Trophoblast cell (in vitro differentiated cells and primary cell): ENCODE data around the gene RADIL.
"Not testable (repeated sequence)": the region's sequence is repeated elsewhere in the genome, so short reads cannot be mapped to it uniquely, and the experiment has no call there.

Experiments used
- DNase-seq, 2 donors: peaks; one replicate each; pipeline ENCODE4 v3.0.0-alpha.2; 2016
- H2AFZ ChIP-seq: 2 replicates; pipeline ENCODE4 v1.6.1; 2013; ENCODE audit warnings: low read length, moderate library complexity, mild to moderate bottlenecking; ENCODE audit not compliant: insufficient read depth, poor library complexity
- H2AK5ac ChIP-seq: 2 replicates; pipeline ENCODE4 v1.6.1; 2013; ENCODE audit warnings: mild to moderate bottlenecking, low read length
- H2BK120ac ChIP-seq: 2 replicates; pipeline ENCODE4 v1.6.1; 2013; ENCODE audit warnings: low read length, mild to moderate bottlenecking, moderate library complexity; ENCODE audit not compliant: insufficient read depth, poor library complexity
- H2BK12ac ChIP-seq: 2 replicates; pipeline ENCODE4 v1.6.1; 2013; ENCODE audit warnings: mild to moderate bottlenecking, low read length, moderate library complexity
- H2BK5ac ChIP-seq: 2 replicates; pipeline ENCODE4 v1.6.1; 2013; ENCODE audit warnings: low read length, low read depth, moderate library complexity, mild to moderate bottlenecking; ENCODE audit not compliant: poor library complexity
- H3K14ac ChIP-seq: 2 replicates; pipeline ENCODE4 v1.6.1; 2013; ENCODE audit warnings: mild to moderate bottlenecking, low read length
- H3K18ac ChIP-seq: 2 replicates; pipeline ENCODE4 v1.6.1; 2013; ENCODE audit warnings: mild to moderate bottlenecking, low read length
- H3K23ac ChIP-seq: 2 replicates; pipeline ENCODE4 v1.6.1; 2013; ENCODE audit warnings: low read length
- H3K27ac ChIP-seq: 2 replicates; pipeline ENCODE4 v1.5.1; 2013; ENCODE audit warnings: low read depth, mild to moderate bottlenecking, inconsistent platforms, low read length, moderate library complexity
- H3K27me3 ChIP-seq: 2 replicates; pipeline ENCODE4 v1.6.1; 2013; ENCODE audit warnings: inconsistent platforms, mild to moderate bottlenecking, low read length, moderate library complexity; ENCODE audit not compliant: insufficient read depth
- H3K36me3 ChIP-seq, 2 experiments: 1 replicate in 1 of 2; 2 replicates in 1 of 2; pipeline ENCODE4 v1.6.1; 2013; ENCODE audit warnings: low read length in 2 of 2, mild to moderate bottlenecking in 2 of 2, moderate library complexity in 1 of 2; ENCODE audit not compliant: insufficient read depth in 2 of 2, control insufficient read depth in 1 of 2
- H3K4ac ChIP-seq: 2 replicates; pipeline ENCODE4 v1.6.1; 2013; ENCODE audit warnings: low read depth, mild to moderate bottlenecking, low read length, moderate library complexity
- H3K4me1 ChIP-seq, 2 experiments: 1 replicate in 1 of 2; 2 replicates in 1 of 2; pipeline ENCODE4 v1.6.1; 2013; ENCODE audit warnings: low read length in 2 of 2, mild to moderate bottlenecking in 2 of 2, moderate library complexity in 1 of 2; ENCODE audit not compliant: insufficient read depth in 2 of 2, control insufficient read depth in 1 of 2
- H3K4me2 ChIP-seq: 2 replicates; pipeline ENCODE4 v1.6.1; 2013; ENCODE audit warnings: inconsistent platforms, mild to moderate bottlenecking, low read length, moderate library complexity
- H3K4me3 ChIP-seq: 2 replicates; pipeline ENCODE4 v1.5.1; 2013; ENCODE audit warnings: mild to moderate bottlenecking, low read depth, low read length, inconsistent platforms
- H3K79me1 ChIP-seq: one replicate; pipeline ENCODE4 v1.6.1; 2013; ENCODE audit warnings: low read length
- H3K79me2 ChIP-seq: 2 replicates; pipeline ENCODE4 v1.6.1; 2013; ENCODE audit warnings: low read length, mild to moderate bottlenecking; ENCODE audit not compliant: control insufficient read depth, insufficient read depth, poor library complexity
- H3K9ac ChIP-seq: 2 replicates; pipeline ENCODE4 v1.6.1; 2013; ENCODE audit warnings: mild to moderate bottlenecking, low read length
- H3K9me3 ChIP-seq: 2 replicates; pipeline ENCODE4 v1.6.1; 2013; ENCODE audit warnings: low read depth, mild to moderate bottlenecking, control low read depth, inconsistent platforms, low read length; ENCODE audit not compliant: insufficient read depth
- H4K12ac ChIP-seq: 2 replicates; pipeline ENCODE4 v1.6.1; 2013; ENCODE audit warnings: low read depth, mild to moderate bottlenecking, low read length, moderate library complexity
- H4K8ac ChIP-seq: 2 replicates; pipeline ENCODE4 v1.6.1; 2013; ENCODE audit warnings: low read depth, mild to moderate bottlenecking, low read length, moderate library complexity
- H4K91ac ChIP-seq: one replicate; pipeline ENCODE4 v1.6.1; 2013; ENCODE audit warnings: low read depth, mild to moderate bottlenecking, low read length, moderate library complexity
- WGBS: extraction: QIAGEN DNeasy Blood & Tissue Kit; methylation state at CpG from one replicate; pipeline ENCODE4 v1.1.7; 2013; ENCODE audit warnings: missing lambda C conversion rate; ENCODE audit not compliant: insufficient read length, insufficient coverage; ENCODE audit errors: extremely low coverage; 5-methylcytosine and 5-hydroxymethylcytosine counted together

The RADIL gene

DNA sequence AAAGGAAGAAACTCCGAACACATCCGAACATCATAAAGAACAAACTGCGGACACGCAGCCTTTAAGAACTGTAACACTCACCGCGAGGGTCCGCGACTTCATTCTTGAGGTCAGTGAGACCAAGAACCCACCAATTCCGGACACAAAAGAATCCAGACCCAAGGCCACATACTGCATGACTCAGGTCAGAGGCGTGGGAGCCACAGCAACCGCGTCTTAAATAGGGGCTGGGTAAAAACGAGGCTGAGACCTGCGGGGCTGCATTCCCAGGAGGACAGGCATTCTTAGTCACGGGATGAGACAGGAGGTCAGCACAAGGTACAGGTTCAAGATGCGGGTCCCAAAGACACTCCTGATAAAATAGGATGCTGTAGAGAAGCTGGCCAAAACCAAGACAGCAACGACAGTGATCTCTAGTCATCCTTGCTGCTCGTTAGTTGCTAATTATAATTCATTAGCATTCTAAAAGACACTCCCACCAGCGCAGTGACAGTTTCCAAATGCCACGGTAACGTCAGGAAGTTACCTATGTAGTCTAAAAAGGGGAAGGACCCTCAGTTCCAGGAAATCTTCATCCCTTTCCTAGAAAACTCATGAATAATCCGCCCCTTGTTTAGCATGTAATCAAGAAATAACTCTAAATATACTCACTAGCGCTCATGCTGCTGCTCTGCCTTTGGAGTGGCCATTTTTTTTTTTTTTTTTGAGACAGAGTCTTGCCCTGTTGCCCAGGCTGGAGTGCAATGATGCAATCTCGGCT lies 88.7 kb downstream of the RADIL start:
- Histone ChIP-seq H3K9ac (no peak overlapping the region), H3K4me2 (peak overlapping the region; percentile 46), H3K79me2 (no peaks in the 10 kb centered on the region), H3K27ac (peak overlapping the region; percentile 70), H2AFZ (no peak overlapping the region), H3K18ac (no peak overlapping the region), H2AK5ac (no peak overlapping the region), H2BK5ac (no peak overlapping the region), H3K14ac (no peak overlapping the region), H4K8ac (no peak overlapping the region), H2BK120ac (no peak overlapping the region), H3K79me1 (no peaks in the 10 kb centered on the region), H4K12ac (no peak overlapping the region), H3K23ac (no peak overlapping the region), H3K27me3 (no peaks in the 10 kb centered on the region), H3K4me1 (peaks cover 8 to 17% of the 10 kb centered on the region in 2 experiments), H3K9me3 (peaks cover 6% of the 10 kb centered on the region), H4K91ac (no peak overlapping the region), H3K4me3 (no peak overlapping the region), H2BK12ac (no peak overlapping the region), H3K36me3 (peaks cover 30 to 35% of the 10 kb centered on the region in 2 experiments), H3K4ac (no peak overlapping the region)
- WGBS, result no CpG with 5 or more reads among the region's 24 CpGs
- peak; percentile 97 to 98 for DNase-seq

DNA sequence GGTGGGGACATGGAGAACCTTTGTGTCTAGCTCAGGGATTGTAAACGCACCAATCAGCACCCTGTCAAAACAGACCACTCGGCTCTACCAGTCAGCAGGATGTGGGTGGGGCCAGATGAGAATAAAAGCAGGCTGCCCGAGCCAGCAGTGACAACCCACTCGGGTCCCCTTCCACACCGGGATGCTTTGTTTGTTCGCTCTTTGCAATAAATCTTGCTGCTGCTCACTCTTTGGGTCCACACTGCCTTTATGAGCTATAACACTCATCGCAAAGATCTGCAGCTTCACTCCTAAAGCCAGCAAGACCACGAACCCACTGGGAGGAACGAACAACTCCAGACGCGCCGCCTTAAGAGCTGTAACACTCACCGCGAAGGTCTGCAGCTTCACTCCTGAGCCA lies 89.3 kb downstream of the RADIL start:
- no CpG with 5 or more reads among the region's 14 CpGs for WGBS

DNA sequence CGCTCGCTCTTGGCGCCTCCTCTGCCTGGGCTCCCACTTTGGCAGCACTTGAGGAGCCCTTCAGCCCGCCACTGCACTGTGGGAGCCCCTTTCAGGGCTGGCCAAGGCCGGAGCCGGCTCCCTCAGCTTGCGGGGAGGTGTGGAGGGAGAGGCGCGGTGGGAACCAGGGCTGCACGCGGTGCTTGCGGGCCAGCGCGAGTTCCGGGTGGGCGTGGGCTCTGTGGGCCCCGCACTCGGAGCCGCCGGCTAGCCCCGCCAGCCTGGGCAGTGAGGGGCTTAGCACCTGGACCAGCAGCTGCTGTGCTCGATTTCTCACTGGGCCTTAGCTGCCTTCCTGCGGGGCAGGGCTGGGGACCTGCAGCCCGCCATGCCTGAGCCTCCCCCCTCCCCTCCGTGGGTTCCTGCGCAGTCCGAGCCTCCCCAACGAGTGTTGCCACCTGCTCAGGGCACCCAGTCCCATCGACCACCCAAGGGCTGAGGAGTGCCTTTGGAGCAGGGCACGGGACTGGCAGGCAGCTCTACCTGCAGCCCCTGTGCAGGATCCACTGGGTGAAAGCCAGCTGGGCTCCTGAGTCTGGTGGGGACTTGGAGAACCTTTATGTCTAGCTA lies 90.0 kb downstream of the RADIL start:
- Histone ChIP-seq H2AK5ac (peak overlapping the region; percentile 52), H3K36me3 (peaks cover 43 to 47% of the 10 kb centered on the region in 2 experiments), H3K4me1 (peaks cover 8 to 17% of the 10 kb centered on the region in 2 experiments)
- not testable (repeated sequence) for H3K27me3 ChIP-seq, H2BK12ac ChIP-seq, H3K4ac ChIP-seq, H2AFZ ChIP-seq, H4K12ac ChIP-seq, H2BK5ac ChIP-seq, H2BK120ac ChIP-seq, H3K9ac ChIP-seq, H3K79me1 ChIP-seq, H3K4me2 ChIP-seq, H3K9me3 ChIP-seq, H3K23ac ChIP-seq, H4K91ac ChIP-seq, H3K18ac ChIP-seq, H3K79me2 ChIP-seq, H3K14ac ChIP-seq, H4K8ac ChIP-seq, DNase-seq, H3K4me3 ChIP-seq, H3K27ac ChIP-seq
- WGBS, result no CpG with 5 or more reads among the region's 30 CpGs

More for the DNA sequence above, 89.3 kb downstream of the RADIL start:
- peak overlapping the region; percentile 70 for H3K27ac ChIP-seq
- not testable (repeated sequence) for H3K27me3 ChIP-seq, H2BK5ac ChIP-seq, H3K23ac ChIP-seq, H2BK120ac ChIP-seq, H3K18ac ChIP-seq, H2AK5ac ChIP-seq, H3K79me2 ChIP-seq, H3K4ac ChIP-seq, H4K12ac ChIP-seq, H2AFZ ChIP-seq, H4K91ac ChIP-seq, H3K79me1 ChIP-seq, H3K9me3 ChIP-seq, H3K9ac ChIP-seq, H3K4me2 ChIP-seq, H3K4me3 ChIP-seq, H2BK12ac ChIP-seq, H3K14ac ChIP-seq
- DNase-seq, result peak; percentile 22 to 61
- H3K4me1 ChIP-seq, result peaks cover 8 to 17% of the 10 kb centered on the region in 2 experiments
- H3K36me3 ChIP-seq, result peaks cover 36 to 41% of the 10 kb centered on the region in 2 experiments
- H4K8ac ChIP-seq, result peak overlapping the region; percentile 20

DNA sequence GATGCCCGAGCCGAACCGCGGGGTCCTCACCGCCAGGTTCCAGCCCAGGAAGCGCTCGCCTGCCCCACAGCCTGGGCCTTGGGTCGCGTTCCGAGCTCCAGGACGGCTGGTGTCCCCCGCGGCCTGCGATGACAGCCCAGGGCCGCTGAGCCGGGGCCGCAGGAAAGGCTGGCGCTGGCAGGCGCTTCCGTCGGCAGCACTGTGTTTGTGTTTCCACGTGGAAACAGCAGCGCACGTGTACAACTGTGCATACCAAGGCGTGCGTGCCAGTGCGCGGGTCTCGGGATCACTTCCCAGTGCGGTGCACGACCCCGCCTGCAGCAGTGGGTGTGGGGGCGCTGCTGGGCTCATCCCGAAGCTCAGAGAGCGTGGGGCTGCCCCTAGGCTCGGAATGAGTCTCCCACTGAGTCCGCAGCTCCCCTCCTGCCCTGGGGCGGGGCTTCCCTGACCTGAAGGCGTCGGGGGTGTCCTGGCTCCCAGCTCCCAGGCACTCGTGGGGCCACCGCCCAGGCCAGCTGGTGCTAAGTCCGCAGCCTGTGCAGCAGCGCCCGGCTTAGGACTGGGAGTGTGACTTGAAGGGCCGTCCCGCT lies 90.9 kb downstream of the RADIL start:
- Histone ChIP-seq H3K4ac (no peak overlapping the region), H3K9me3 (peaks cover 6% of the 10 kb centered on the region), H3K4me2 (peak overlapping the region; percentile 54), H2BK5ac (no peak overlapping the region), H3K79me2 (no peaks in the 10 kb centered on the region), H3K36me3 (peaks cover 51 to 56% of the 10 kb centered on the region in 2 experiments), H4K91ac (no peak overlapping the region), H3K23ac (no peak overlapping the region), H4K12ac (peak overlapping the region; percentile 20), H2AK5ac (no peak overlapping the region), H3K4me3 (no peak overlapping the region), H3K4me1 (peaks cover 8 to 17% of the 10 kb centered on the region in 2 experiments), H2BK120ac (no peak overlapping the region), H3K18ac (no peak overlapping the region), H3K79me1 (no peaks in the 10 kb centered on the region), H4K8ac (no peak overlapping the region), H3K27me3 (no peaks in the 10 kb centered on the region), H3K27ac (no peak overlapping the region), H2AFZ (no peak overlapping the region), H3K9ac (no peak overlapping the region), H3K14ac (no peak overlapping the region), H2BK12ac (no peak overlapping the region)
- no CpG with 5 or more reads among the region's 47 CpGs for WGBS
- peak in 1 of 2 donors; percentile 29 for DNase-seq
